NCI-H774 (cell line): ENCODE results near the gene COL26A1.
"Not testable (repeated sequence)": the region's sequence is repeated elsewhere in the genome, so short reads cannot be mapped to it uniquely, and the experiment has no call there.

ENCODE experiments used
- DNase-seq: peaks from one replicate; lab custom pipeline; 2025; lab: John Stamatoyannopoulos, UW

Gene COL26A1

DNA sequence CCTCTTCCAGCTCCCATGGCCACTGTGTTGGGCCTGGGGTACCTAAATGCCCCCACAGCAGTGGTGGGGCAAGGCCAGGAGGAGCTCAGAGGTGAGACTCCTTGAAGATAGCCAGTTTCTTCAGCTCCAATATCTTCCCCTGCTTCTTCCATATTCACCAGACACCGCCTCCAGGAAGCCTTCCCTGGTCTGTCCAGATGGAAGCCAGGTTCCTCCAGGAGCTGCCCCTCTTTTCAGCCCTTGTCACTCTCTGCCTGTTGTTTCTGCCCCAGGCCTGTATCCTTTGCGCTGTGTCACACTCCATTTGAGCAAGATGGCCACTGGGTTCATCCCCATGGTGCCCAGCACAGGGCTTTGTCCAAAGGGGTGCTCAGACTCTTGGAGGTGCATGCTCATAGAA is 138.7 kb downstream of the COL26A1 start:
- no peak for DNase-seq

DNA sequence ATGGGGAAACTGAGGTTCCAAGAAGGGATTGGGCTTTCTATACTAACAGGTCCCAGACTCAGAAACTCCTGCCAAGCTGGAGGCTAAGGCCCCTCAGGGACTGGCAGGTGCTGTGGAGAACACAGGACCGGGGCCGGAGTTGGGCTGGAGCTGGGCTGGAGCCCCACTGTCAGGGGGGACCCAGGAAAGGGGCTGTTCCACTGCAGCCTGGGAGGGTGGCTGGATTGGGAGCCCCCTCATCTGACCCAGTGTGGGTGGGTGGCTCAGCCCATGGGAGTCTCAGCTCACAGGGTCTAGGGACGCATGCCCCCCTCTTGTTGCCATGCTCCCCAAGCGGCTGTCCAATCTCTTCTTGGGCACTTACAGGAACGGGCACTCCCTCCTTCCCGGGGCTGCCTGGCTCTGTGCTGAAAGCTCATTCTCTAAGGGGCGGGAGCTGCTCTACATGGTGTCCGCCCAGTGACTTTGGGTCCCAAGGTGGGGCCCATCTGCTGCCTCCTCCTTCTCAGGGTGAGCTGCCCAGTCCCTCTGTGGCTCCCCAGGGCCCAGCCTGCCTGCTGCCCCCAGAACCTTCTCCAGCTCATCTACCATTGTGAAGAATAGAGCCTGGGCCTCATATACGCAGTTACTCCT is 139.9 kb downstream of the COL26A1 start:
- DNase-seq, result no peak

DNA sequence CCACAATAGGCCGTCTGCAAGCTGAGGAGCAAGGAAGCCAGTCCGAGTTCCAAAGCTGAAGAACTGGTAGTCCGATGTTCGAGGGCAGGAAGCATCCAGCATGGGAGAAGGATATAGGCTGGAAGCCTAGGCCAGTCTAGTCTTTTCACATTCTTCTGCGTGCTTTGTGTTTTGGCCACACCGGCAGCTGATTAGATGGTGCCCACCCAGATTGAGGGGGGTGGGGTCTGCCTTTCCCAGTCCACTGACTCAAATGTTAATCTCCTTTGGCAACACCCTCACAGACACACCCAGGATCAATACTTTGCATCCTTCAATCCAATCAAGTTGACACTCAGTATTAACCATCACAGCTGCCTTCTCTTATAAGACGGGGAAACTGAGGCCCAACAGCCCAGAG is 142.8 kb downstream of the COL26A1 start:
- DNase-seq, result not testable (repeated sequence)

DNA sequence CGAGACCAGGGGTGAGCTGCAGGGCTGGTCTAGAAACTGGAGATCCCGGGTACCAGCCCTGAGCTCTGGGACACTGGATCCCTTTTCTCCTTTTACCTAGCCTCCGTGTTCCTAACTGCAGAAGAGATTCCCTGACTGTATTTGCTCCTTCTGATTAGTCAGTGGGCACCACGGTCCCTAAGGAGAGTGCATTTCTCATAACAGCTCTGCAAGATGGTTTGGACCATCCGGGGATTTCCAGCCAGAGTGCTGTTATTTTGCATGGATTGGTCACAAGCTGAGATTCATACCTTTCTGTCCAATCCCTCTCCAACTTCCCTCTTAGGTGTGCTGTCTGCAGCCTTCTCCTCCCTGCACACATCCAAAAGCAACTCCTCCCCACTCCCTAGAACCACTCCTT is 143.9 kb downstream of the COL26A1 start:
- DNase-seq, result no peak

DNA sequence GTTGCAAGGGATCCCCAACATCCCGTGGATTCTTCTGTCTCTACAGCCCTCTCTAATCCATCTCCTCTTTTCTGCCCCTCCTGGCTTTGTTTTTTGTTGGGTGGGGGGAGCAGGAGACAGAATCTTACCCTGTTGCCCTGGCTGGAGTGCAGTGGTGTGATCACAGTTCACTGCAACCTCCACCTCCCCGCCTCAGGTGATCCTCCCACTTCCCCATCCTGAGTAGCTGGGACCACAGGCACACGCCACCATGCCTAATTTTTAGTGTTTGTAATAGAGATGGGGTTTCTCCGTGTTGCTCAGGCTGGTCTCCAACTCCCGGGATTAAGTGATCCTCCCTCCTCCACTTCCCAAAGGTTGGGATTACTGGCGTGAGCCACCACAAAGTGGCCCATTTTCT is 144.7 kb downstream of the COL26A1 start:
- no peak for DNase-seq

DNA sequence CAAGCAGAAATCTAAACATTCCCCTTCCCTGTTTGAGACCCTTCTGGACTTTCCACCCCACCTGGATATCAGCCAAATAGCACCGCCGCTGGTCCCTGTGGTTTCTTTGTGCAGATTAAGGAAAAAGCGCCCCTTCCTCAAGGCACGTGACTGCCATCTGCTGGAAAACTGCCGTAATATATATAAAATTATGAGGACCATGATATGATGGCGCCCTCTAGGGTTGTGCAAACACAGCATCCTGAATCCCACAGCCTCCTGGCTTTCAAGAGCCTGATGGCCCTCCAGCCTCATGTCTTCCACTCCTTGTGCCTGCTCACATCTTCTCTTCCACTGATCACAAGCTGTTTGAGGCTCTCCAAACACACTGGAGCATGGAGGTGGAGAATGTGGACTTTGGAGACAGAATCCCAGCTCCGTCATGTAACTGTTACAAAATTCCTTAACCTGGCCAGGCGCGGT is 145.1 kb downstream of the COL26A1 start:
- DNase-seq, result peak; percentile 42

DNA sequence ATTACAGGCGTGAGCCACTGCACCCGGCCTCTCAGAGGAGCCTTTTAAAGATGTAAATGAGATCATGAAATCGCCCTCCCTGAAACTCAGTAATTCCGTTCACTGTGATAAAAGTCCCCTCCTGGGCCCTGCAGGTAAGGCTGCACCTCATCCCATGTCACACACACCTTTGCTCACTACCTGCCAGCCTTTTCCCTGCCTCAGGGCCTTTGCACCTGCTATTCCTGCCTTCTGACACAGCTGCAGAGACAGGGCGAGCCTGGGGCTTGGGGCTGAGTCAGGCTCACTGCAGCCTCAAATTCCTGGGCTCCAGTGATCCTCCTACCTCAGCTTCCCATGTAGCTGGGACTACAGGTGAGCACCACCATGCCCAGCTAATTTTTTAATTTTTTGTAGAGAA is 147.6 kb downstream of the COL26A1 start:
- no peak for DNase-seq

DNA sequence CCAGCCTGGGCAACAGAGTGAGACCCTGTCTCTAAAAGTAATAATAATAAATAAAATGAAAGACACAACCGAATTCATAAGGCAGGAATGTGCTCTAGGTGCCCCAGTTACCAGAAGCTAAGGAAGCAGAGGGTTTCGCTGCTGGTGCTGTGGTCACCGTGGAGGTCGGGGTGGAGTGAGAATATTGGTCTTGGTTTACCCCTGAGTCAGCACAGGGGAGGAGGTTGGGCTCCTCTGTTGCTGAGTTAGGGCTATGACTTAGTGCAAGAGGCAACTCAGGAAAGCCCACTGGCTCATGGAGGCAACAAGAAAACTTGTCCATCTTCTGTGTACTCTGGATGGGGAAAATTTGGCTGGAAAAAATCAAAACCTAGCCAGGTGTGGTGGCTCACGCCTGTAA is 149.3 kb downstream of the COL26A1 start:
- DNase-seq, result no peak

DNA sequence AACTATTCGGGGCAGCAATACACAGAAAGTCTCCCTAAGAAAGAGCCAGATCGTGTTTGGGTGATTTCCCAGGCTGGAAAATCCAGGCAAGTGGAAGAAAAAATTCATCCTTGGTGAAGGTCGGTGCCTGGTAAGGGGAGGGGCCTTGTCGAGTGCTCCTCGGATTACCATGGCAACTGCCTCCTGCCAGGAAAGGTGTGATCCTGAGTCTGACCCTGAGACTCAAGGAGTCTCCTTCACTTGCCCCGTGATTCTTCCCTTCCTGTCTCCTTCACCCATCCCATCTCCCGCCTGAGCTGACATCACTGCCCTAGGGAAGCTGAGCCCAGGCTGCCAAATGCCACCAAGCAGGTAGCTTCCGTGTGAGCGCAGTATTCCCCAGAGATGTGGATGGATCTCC is 154.2 kb downstream of the COL26A1 start:
- no peak for DNase-seq

DNA sequence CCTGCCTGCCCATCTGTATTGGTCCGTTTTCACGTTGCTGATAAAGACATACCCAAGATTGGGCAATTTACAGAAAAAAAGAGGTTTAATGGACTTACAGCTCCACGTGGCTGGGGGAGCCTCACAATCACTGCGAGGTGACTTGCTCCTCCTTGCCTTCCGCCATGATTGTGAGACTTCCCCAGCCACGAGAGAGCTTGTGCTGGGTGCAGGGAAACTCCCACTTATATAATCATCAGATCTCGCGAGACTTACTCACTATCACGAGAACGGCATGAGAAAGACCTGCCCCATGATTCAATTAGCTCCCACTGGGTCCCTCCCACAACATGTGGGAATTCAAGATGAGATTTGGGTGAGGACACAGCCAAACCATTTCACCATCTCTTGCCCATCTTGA is 154.6 kb downstream of the COL26A1 start:
- DNase-seq, result no peak

DNA sequence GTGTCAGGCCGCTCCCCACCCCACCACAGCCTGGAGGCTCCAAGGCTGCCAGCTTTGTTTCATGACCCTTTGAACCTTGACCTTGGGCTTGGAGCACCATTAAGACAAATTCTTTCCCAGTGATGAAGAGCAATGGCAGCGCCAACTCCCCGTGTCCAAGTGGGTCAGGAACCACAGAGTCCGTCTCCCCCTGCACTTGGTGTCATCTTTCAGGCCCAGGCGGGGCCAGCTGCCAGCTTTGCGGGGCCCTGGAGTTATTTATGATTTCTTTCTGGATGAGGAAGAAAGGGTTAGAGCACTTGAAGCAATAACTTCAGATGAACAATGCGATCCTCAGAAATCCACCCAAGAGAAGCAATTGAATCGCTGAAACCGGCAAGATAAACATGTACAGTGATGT is 155.7 kb downstream of the COL26A1 start:
- no peak for DNase-seq

DNA sequence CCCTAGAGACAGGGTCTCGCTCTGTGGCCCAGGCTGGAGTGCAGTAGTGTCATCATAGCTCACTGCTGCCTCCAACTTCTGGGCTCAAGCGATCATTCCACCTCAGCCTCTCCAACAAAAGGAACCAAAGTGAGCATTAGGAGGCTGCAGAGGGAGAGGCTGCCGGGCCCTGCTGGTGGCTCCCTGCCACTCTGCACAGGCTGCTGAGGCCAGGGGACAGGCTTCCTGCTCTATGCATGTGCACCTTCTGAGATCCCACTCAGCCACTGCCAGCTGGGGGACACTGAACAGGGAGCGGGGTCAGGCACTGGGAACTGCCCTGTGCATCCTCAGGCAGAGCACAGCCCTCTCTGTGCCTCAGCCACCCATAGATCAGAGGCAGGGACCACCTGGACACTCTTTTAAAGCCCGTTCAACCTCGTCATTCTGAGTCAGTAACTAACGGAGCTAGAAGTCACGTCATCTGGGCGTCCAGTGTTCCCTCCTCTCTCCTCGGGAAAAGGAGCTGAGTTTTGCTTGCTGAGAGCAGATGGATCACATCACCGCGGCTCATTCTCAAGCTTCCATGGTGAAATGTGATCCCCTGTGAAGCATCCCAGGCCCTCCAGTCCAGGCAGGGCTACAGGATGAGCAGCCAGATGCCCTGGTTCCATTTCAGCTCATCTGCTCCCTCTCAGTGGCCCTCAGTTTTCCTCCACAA is 156.8 kb downstream of the COL26A1 start:
- no peak for DNase-seq

DNA sequence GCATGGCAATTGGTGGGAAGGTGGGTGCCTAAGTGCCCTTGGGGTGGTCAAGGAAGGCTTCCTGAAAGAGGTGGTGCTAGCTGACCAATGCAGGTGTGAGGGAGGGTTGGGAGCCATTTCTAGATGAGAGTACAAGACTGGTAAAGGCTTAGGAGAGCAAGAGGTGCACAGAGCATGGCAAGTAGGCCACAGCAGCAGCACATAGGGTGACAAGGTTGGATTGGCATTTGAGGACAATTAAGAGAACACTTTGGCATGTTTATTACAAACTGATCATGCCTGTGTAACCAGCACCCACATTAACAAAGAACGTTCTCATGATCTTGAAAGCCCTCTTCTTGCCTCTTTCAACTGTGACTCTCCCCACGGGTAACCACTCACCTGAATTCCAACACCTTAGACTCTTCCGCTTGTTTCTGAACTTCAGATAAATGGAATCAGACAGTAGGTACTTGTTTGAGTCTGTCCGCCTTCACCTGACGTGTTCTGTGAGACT is 158.8 kb downstream of the COL26A1 start:
- no peak for DNase-seq

DNA sequence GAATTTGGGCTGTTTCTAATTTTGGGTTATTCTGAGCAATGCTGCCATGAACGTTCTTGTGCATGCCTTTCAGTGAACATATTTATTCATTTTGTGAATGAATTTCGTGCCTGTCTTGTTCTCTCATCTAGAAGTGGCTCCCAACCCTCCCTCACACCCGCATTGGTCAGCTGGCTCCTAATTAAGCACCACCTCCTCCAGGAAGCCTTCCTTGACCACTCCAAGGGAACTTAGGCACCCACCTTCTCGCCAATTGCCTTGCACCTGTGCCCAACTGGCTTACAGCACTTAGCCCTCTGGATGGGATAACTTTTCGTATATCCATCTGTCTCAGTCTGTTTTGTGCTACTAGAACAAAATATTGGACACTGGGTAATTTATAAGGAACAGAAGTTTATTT is 159.3 kb downstream of the COL26A1 start:
- no peak for DNase-seq

DNA sequence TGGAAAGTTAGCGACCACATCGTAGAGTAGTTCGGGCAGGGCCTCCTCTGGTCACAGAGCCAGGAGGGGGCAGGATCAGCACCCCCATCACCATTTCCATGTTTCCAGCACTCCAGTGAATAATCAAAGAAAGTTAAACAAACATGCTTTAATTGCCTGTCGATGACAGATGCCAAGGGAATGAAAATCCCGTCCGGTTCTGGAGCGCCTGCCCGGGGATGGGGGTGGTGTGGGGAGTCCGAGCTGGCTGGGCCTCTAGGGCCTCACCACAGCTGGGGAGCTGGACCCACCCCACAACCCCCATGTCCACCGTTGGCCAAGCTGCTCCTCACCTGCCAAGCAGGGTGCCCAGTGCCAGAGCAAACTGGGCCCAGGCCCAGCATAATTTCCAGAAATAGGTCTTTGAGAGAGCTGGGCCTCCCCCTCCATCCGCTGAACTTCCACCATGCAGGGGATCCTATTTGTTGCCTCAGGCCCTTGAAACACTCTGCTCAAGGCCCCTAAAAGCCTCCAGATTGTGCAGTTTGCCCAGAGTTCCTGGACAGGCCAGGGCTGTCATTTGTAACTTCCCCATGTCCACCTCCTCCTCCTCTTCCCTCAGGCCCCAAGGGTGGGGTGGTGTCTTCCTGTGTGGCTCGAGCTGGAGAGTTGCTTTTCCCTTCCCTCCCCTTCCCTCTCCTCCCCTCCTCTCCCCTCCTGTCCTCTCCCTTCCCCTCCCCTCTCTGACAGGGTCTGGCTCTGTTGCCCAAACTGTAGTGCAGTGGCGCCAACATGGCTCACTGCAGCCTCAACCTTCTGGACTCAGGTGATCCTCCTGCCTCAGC is 165.4 kb downstream of the COL26A1 start:
- no peak for DNase-seq

DNA sequence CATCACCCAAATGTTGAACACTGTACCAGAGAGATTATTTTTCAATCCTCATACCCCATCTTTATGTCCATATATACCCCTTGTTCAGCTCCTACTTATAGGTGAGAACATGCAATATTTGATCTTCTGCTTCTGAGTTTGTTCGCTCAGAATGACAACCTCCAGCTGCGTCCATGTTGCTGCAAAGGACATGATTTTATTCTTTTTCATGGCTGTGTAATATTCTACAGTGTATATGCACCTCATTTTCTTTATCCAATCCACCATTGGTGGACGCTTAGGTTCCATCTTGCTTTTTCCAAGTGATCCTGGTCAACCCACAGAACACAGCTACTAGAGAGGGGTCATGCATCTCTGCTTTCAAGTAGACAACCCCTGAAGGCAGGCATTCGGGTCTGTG is 166.9 kb downstream of the COL26A1 start:
- DNase-seq, result no peak

DNA sequence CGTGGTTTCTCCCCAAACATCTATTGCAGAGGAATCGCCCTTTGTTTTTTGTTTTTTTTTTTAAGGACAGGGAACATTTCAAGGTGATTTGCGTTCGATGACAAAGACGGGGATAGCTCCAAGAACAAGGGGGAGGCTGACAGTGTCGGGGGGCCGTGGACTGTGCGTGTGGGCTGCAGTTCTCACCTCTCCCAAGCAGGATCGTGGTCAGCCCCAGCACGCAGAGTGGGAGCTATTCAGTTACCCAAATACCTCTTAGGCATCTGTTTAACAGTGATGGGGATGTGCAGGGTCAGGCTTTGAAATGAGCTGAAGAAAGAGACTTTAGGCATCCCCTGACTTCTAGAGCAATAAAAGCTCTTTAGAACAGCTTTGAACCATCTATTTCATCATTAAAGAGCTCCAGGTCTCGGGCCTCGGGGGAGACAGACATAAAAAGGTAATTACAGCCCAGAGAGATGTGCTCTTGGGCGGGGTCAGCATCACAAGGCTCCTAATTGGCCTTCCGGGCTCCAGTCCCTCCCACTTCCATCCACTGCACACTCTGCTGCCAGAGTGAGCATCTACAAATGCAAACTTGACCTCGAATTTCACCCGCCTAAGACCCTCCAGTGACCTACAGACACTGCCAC is 169.2 kb downstream of the COL26A1 start:
- no peak for DNase-seq

DNA sequence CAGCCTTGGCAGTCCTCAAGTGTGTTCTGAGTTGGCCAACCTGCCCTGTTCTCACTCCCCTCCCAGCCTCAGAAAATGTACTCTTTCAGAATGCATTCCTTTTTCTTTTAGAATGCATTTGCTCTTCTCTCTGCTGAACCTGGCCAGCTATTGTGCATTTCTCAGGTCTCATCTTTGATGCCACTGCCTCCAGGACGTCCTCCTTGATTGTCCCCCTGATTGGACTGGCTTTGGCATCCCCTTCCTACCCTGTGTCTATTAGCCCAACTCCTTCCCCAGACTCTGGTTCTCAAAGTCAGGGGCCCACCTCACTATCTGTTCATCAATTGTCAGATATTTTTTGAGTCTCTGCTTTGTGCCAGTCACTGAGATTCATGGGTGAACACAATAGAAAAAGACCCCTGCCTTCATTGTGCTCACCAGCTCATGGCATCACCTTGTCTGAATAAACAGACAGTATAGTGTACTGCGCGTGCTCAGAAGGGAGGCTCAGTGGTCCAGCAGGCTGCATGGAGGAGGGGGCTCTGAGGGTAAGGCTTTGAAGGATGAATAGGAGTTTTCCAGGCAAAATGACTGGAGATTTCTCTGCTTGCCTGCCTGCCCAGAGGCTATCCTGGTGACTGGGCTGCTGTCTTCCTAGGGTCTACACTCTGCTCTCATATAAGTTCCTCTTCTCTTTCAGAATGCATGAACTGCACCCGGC is 169.9 kb downstream of the COL26A1 start:
- DNase-seq, result no peak

DNA sequence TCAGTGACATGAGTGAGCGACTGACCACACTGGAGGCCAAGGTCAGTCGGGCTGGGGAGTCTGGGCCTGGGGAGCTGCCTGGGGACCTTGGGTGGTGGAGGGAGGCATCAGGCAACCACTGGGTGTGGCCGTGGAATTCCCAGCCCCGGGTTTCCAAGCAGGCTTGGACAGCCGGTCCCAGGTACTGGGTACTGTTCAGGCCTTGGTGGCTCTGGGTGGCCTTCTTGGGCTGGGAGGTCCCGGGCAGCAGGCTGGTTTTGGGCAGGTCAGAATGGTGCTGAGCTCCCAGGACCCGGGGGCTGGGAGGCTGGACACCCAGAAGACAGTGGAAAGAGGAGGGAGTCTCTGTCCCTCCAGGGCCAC is 170.4 kb downstream of the COL26A1 start:
- no peak for DNase-seq

DNA sequence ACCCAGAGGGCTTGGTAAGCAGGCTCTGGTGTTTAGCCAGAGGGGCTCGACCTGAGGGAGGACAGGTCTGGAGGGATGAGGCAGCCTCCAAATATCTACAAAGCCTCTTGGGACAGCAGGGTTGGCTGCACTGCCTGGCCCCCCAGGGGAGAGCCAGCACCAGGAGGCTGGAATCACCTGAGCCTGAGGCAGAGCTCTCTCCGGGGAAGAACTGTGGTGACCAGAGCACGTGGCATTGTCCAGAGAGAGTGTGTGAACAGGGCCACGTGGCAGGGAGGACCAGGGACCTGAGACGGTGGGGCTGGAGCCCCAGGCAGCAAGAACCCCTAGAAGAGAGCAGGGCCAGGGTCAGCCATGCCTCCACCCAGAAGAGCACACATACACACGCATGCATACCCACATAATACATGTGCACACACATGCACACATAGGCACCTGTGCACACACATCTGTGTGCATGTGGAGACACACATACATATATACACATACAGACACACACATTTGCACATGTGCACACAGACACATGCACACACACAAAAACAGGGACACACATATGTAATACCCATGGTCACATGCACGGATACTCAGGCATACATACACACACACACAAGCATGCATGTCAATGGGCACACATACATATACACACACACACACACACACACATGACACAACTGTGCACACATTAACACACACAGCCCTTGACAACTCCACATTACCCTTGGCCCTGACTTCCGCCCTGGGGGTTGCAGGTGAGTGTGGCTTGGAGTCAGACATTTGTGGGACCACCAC is 171.5 kb downstream of the COL26A1 start:
- DNase-seq, result no peak

DNA sequence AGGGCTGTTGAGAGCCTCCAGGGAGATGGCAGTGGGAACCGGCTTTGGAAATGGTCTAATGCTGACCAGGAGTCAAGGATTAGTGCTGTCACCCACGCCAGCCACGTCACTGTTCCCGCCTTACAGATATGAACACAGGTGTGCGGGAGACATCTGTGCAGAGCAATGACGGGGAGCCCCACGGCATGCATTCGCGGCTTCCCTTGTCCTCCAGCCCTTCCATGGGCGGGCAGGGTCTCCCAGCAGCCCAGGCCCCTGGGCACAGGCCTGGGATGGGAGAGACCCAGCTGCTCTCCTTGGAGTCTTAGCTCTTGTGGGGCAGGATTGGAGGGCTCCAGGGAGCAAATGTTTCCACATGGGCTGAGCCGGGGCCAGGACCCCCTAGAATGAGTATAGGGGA is 172.2 kb downstream of the COL26A1 start:
- no peak for DNase-seq
